A673 (cell line): ENCODE data around the gene CBX4.

Experiments used
- EZH2 ChIP-seq: fragments of 200-600 bp; sonication (generic); IDR thresholded peaks from 2 replicates; pipeline ENCODE4 v1.6.1; 2017; ENCODE audit warnings: borderline replicate concordance, low read depth, mild to moderate bottlenecking, mixed read lengths, antibody characterized with exemption, low read length; ENCODE audit not compliant: poor library complexity, severe bottlenecking
- TF ChIP-seq, protein P1 (sequence below): fragments of 300-800, 200-600 bp; sonication (generic); conservative IDR thresholded peaks from 2 replicates; pipeline ENCODE4 v1.5.1; 2017; ENCODE audit warnings: low read depth, mild to moderate bottlenecking, antibody characterized with exemption, low read length, moderate library complexity, mixed read lengths

DNA sequence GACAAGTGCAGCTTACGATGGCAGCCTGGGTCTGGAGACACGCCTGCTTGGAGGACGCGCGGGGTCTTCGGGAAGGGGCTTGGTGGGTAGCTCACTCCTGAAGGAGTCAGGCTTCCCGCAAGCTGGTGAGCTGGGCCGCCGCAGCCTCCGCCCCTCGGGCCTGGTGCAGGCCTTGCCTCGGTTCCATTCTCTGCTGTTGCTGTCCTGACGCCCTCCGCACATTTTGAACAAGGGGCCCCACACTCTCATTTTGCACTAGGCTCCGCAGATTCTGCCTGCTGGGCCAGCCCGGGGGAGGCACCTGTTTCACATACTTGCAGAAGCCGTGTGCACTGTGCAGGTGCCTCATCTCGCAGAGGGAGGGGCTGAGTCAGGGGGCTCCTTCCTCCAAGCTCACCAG lies 31.9 kb upstream of the CBX4 start:
- TF ChIP-seq, protein P1, sequence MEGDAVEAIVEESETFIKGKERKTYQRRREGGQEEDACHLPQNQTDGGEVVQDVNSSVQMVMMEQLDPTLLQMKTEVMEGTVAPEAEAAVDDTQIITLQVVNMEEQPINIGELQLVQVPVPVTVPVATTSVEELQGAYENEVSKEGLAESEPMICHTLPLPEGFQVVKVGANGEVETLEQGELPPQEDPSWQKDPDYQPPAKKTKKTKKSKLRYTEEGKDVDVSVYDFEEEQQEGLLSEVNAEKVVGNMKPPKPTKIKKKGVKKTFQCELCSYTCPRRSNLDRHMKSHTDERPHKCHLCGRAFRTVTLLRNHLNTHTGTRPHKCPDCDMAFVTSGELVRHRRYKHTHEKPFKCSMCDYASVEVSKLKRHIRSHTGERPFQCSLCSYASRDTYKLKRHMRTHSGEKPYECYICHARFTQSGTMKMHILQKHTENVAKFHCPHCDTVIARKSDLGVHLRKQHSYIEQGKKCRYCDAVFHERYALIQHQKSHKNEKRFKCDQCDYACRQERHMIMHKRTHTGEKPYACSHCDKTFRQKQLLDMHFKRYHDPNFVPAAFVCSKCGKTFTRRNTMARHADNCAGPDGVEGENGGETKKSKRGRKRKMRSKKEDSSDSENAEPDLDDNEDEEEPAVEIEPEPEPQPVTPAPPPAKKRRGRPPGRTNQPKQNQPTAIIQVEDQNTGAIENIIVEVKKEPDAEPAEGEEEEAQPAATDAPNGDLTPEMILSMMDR: no peak
- TF ChIP-seq EZH2: no peak
